HepG2 (cell line): Measurements from ENCODE around the gene HTR1D.

Source experiments
- ASH2L ChIP-seq: fragments of 300-600, 200-600 bp; sonication (generic); IDR thresholded peaks from 2 replicates; pipeline ENCODE4 v1.7.0; 2017; ENCODE audit warnings: low read depth, mild to moderate bottlenecking, moderate library complexity, mixed read lengths, low read length; ENCODE audit not compliant: insufficient read length
- ATF3 ChIP-seq: sonication (generic); formaldehyde crosslinking; IDR thresholded peaks from 2 replicates; pipeline ENCODE4 v1.4.0; 2020; ENCODE audit warnings: missing genetic modification reagents
- CREB1 ChIP-seq, 2 experiments: fragments of 450-650 bp in 1 of 2; IDR thresholded peaks; 2 replicates each; pipeline ENCODE4 v1.6.1; 2016 to 2017; ENCODE audit warnings: control low read depth in 1 of 2, mild to moderate bottlenecking in 1 of 2, missing compliant biosample characterization in 1 of 2, missing genetic modification characterization in 1 of 2
- CTCF ChIP-seq: sonication (generic); formaldehyde crosslinking; IDR thresholded peaks from 2 replicates; pipeline ENCODE4 v1.5.0; 2020; ENCODE audit warnings: mild to moderate bottlenecking, missing genetic modification reagents, moderate library complexity
- EHMT2 ChIP-seq: fragments of 200-600 bp; sonication (generic); IDR thresholded peaks from 2 replicates; pipeline ENCODE4 v1.7.0; 2017; ENCODE audit warnings: antibody characterized with exemption, low read depth, low read length, borderline replicate concordance
- ELF4 ChIP-seq: sonication (generic); formaldehyde crosslinking; IDR thresholded peaks from 2 replicates; pipeline ENCODE4 v1.5.0; 2020; ENCODE audit warnings: missing genetic modification reagents, mild to moderate bottlenecking, moderate library complexity, borderline replicate concordance
- EZH2 ChIP-seq: conservative IDR thresholded peaks from 2 replicates; pipeline ENCODE4 v1.6.1; 2012; ENCODE audit warnings: mild to moderate bottlenecking, low read depth, low read length, moderate library complexity
- FOSL2 ChIP-seq: sonication (generic); formaldehyde crosslinking; IDR thresholded peaks from 2 replicates; pipeline ENCODE4 v1.4.0; 2020; ENCODE audit warnings: missing genetic modification reagents
- MXD1 ChIP-seq: sonication (generic); formaldehyde crosslinking; IDR thresholded peaks from 2 replicates; pipeline ENCODE4 v1.4.0; 2020; ENCODE audit warnings: mild to moderate bottlenecking, missing genetic modification reagents
- POLR2A ChIP-seq, 2 experiments: IDR thresholded peaks; 2 replicates each; pipeline ENCODE4 v1.6.1; 2011; ENCODE audit warnings: low read depth in 2 of 2, low read length in 2 of 2, mild to moderate bottlenecking in 1 of 2, moderate library complexity in 1 of 2; ENCODE audit not compliant: insufficient read depth in 1 of 2
- POLR2AphosphoS5 ChIP-seq: IDR thresholded peaks from 2 replicates; pipeline ENCODE4 v1.6.1; 2012; ENCODE audit warnings: low read depth, low read length
- ZNF709 ChIP-seq: sonication (generic); formaldehyde crosslinking; IDR thresholded peaks from 2 replicates; pipeline ENCODE4 v1.5.0; 2020; ENCODE audit warnings: mild to moderate bottlenecking, missing genetic modification reagents
- TF ChIP-seq, protein P1 (sequence below): sonication (generic); formaldehyde crosslinking; IDR thresholded peaks from 2 replicates; pipeline ENCODE4 v1.5.1; 2020; ENCODE audit warnings: missing genetic modification reagents, mild to moderate bottlenecking, borderline replicate concordance

- TF ChIP-seq CREB1 (IDR thresholded peaks at IDR 0.05) (no peak), CREB1 (CRISPR knock-in tag; IDR thresholded peaks at IDR 0.05) (no peak), POLR2A (IDR thresholded peaks at IDR 0.05; ENCODE audit: insufficient read depth in 1 of 2, low read depth in 2 of 2, low read length in 2 of 2) (no peak), ASH2L (no peak), EZH2 (no peak), MXD1 (CRISPR knock-in tag) (no peak), ATF3 (no peak), CTCF (CRISPR knock-in tag) (no peak), EHMT2 (no peak), ZNF709 (no peak), POLR2AphosphoS5 (no peak), ELF4 (CRISPR knock-in tag) (no peak), FOSL2 (CRISPR knock-in tag) (no peak)
- TF ChIP-seq, protein P1, sequence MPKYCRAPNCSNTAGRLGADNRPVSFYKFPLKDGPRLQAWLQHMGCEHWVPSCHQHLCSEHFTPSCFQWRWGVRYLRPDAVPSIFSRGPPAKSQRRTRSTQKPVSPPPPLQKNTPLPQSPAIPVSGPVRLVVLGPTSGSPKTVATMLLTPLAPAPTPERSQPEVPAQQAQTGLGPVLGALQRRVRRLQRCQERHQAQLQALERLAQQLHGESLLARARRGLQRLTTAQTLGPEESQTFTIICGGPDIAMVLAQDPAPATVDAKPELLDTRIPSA (CRISPR knock-in tag), result no peak
These were observed 7.7 kb upstream of the HTR1D start for GRCh38 chr1:23224739-23225648.
